GM12874 (cell line): ENCODE measurements around the gene METRNL.

Experiments used
- TF ChIP-seq, protein P1 (sequence below): IDR thresholded peaks from 2 replicates; pipeline ENCODE4 v1.5.1; 2011; ENCODE audit warnings: low read depth, mild to moderate bottlenecking, control low read depth, low read length, moderate library complexity; ENCODE audit not compliant: insufficient read depth

Gene METRNL

DNA sequence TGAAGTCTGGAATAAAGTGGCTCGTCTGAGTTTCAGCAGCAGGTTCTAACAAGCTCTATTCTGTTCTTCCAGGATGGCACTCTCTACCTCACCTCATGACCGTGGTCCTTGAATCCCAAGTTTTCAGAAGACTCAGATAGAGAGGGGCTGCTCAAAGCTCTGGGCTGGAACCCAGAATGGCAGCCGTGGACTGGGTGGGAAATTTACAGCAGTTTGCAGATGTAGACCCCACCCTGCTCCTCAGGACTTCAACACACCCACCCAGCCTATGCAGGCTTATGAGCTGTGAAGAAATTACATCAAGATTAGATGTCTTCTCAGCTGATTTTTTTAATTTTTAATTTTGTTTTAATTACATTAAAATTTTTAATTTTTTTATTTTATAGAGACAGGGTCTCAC, 59.4 kb downstream of the METRNL start:
- TF ChIP-seq, protein P1, sequence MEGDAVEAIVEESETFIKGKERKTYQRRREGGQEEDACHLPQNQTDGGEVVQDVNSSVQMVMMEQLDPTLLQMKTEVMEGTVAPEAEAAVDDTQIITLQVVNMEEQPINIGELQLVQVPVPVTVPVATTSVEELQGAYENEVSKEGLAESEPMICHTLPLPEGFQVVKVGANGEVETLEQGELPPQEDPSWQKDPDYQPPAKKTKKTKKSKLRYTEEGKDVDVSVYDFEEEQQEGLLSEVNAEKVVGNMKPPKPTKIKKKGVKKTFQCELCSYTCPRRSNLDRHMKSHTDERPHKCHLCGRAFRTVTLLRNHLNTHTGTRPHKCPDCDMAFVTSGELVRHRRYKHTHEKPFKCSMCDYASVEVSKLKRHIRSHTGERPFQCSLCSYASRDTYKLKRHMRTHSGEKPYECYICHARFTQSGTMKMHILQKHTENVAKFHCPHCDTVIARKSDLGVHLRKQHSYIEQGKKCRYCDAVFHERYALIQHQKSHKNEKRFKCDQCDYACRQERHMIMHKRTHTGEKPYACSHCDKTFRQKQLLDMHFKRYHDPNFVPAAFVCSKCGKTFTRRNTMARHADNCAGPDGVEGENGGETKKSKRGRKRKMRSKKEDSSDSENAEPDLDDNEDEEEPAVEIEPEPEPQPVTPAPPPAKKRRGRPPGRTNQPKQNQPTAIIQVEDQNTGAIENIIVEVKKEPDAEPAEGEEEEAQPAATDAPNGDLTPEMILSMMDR: no peak

DNA sequence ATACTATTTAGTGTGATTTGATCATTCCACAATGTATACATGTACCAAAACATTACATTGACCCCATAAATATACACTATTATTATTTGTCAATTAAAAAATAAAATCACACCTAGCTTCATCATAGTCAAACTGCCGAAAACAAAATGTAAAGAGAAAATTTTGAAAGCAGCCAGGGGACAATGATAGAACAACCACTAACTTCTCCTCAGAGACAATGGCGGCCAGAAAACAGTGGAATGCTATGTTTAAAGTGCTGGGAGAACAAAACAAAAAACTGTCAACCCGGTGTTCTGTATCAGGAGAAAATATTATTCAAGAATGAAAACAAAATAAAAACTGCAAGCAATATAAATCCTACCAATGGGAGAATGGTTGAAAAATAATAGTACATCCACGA, 63.2 kb downstream of the METRNL start:
- TF ChIP-seq, protein P1: no peak

DNA sequence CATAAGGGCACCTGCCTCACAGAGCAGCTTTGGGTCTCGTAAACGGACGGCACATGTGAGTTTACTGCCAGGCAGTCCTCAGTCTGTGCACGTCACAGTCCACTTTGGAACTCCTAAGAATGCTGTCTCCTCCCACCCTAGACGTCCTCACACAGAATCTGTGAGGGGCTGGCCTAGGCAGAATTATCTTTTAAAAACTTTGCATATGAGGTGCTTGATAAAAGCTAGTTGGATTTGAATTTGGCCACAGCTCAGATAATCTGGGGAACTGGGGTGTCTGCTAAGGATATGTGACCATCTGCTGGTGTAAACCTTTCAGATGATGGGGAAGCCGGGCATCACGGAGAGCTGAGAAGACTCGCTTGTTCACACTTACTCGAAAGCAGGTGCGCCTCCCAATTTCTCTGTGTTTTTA, 64.4 kb downstream of the METRNL start:
- TF ChIP-seq, protein P1: no peak
